H1 (cell line): ENCODE results near the gene CAMKMT. TPM values are rescaled to one million over a fixed set of nuclear protein-coding genes. Genes with fewer than 3 reads are reported as not detected.

Source experiments
- CTCF ChIA-PET: fragments of 300-600 bp; sonication (Branson Sonifier 250); formaldehyde crosslinking; loops from one replicate; lab custom pipeline; 2021; ENCODE audit not compliant: partially characterized antibody; lab: Charles Lee
- POLR2A ChIA-PET: fragments of 300-600 bp; sonication (Branson Sonifier 250); formaldehyde crosslinking; loops from one replicate; lab custom pipeline; 2021; ENCODE audit warnings: inconsistent platforms; ENCODE audit not compliant: partially characterized antibody; lab: Charles Lee
- DNase-seq, 2 experiments: peaks; one replicate each; pipeline versions ENCODE4 v3.0.0 to v3.0.0-alpha.2; 2010 to 2022; ENCODE audit warnings: low spot score in 2 of 2, low read depth in 1 of 2, mixed read lengths in 1 of 2
- FAIRE-seq: peaks from 2 replicates; lab custom pipeline; 2011; peaks lifted over from hg19 to GRCh38; lab: Jason Lieb, UNC
- H2AFZ ChIP-seq: 2 replicates; pipeline ENCODE4 v1.8.1; 2012; ENCODE audit warnings: low read length, inconsistent platforms
- H2AK5ac ChIP-seq: 2 replicates; pipeline ENCODE4 v1.6.1; 2013; ENCODE audit warnings: low read depth, low read length
- H2BK120ac ChIP-seq: replicated peaks from 2 replicates; pipeline ENCODE3; 2013; ENCODE audit warnings: low read depth, low read length, inconsistent platforms
- H2BK12ac ChIP-seq: 2 replicates; pipeline ENCODE4 v1.6.1; 2013; ENCODE audit warnings: low read depth, low read length
- H2BK15ac ChIP-seq: 2 replicates; pipeline ENCODE4 v1.6.1; 2013; ENCODE audit warnings: low read length
- H2BK20ac ChIP-seq: 2 replicates; pipeline ENCODE4 v1.6.1; 2013; ENCODE audit warnings: low read length
- H2BK5ac ChIP-seq: 2 replicates; pipeline ENCODE4 v1.6.1; 2013; ENCODE audit warnings: low read depth, low read length
- H3K14ac ChIP-seq: 2 replicates; pipeline ENCODE4 v1.6.1; 2013; ENCODE audit warnings: inconsistent platforms; ENCODE audit not compliant: insufficient read length
- H3K18ac ChIP-seq: 2 replicates; pipeline ENCODE4 v1.6.1; 2013; ENCODE audit warnings: low read length; ENCODE audit errors: extremely low read depth
- H3K23ac ChIP-seq: 2 replicates; pipeline ENCODE4 v1.6.1; 2013; ENCODE audit warnings: inconsistent platforms; ENCODE audit not compliant: insufficient read length
- H3K23me2 ChIP-seq: 2 replicates; pipeline ENCODE4 v1.6.1; 2013; ENCODE audit warnings: low read depth, low read length
- H3K27ac ChIP-seq: 2 replicates; pipeline ENCODE4 v1.6.1; 2011; ENCODE audit warnings: low read depth, low read length, inconsistent platforms
- H3K27me3 ChIP-seq, 4 experiments: replicated peaks in 1 of 4; 1 replicate in 1 of 4; 2 replicates in 3 of 4; pipeline versions ENCODE4 v1.6.1 to v1.8.1; 2011 to 2013; ENCODE audit warnings: low read length in 3 of 4, mild to moderate bottlenecking in 3 of 4, inconsistent platforms in 2 of 4, mixed read lengths in 2 of 4, moderate library complexity in 1 of 4; ENCODE audit not compliant: control insufficient read depth in 3 of 4, insufficient read depth in 3 of 4; ENCODE audit errors: extremely low read depth in 1 of 4
- H3K36me3 ChIP-seq, 4 experiments: 2 replicates each; pipeline versions ENCODE4 v1.6.1 to v1.8.1; 2011 to 2013; ENCODE audit warnings: mild to moderate bottlenecking in 4 of 4, low read length in 3 of 4, moderate library complexity in 2 of 4, control low read depth in 1 of 4, inconsistent platforms in 1 of 4; ENCODE audit not compliant: insufficient read depth in 4 of 4, control insufficient read depth in 2 of 4
- H3K4ac ChIP-seq: replicated peaks from 2 replicates; pipeline ENCODE3; 2013; ENCODE audit warnings: low read length, low read depth, mixed read lengths, inconsistent platforms; ENCODE audit not compliant: insufficient read length
- H3K4me1 ChIP-seq, 4 experiments: replicated peaks in 1 of 4; 1 replicate in 1 of 4; 2 replicates in 3 of 4; pipeline versions ENCODE4 v1.6.1 to v1.8.1; 2011 to 2013; ENCODE audit warnings: low read length in 3 of 4, inconsistent platforms in 2 of 4, mixed read lengths in 1 of 4; ENCODE audit not compliant: insufficient read depth in 4 of 4, control insufficient read depth in 3 of 4
- H3K4me2 ChIP-seq, 2 experiments: 2 replicates each; pipeline versions ENCODE4 v1.6.1 to v1.8.1; 2011 to 2013; ENCODE audit warnings: low read depth in 2 of 2, low read length in 2 of 2, control low read depth in 1 of 2, inconsistent platforms in 1 of 2, mild to moderate bottlenecking in 1 of 2; ENCODE audit not compliant: insufficient read depth in 1 of 2
- H3K4me3 ChIP-seq, 4 experiments: fragments of 200-600, 300-600 bp in 1 of 4; sonication (generic), shearing (Covaris generic), sonication (Bioruptor Twin) in 1 of 4; 2 replicates each; pipeline versions ENCODE4 v1.5.1 to v1.8.1; 2011 to 2016; ENCODE audit warnings: low read length in 4 of 4, low read depth in 3 of 4, control low read depth in 2 of 4, inconsistent platforms in 2 of 4, mild to moderate bottlenecking in 2 of 4, mixed read lengths in 1 of 4, moderate library complexity in 1 of 4; ENCODE audit not compliant: insufficient read depth in 2 of 4; ENCODE audit errors: extremely low read depth in 1 of 4
- H3K56ac ChIP-seq: replicated peaks from 2 replicates; pipeline ENCODE3; 2013; ENCODE audit warnings: low read depth, mild to moderate bottlenecking, mixed read lengths, low read length, inconsistent platforms; ENCODE audit not compliant: insufficient read length
- H3K79me1 ChIP-seq: 2 replicates; pipeline ENCODE4 v1.6.1; 2013; ENCODE audit warnings: low read depth, low read length, control low read depth
- H3K79me2 ChIP-seq, 2 experiments: 2 replicates each; pipeline versions ENCODE4 v1.6.1 to v1.8.1; 2012 to 2013; ENCODE audit warnings: low read length in 2 of 2, mild to moderate bottlenecking in 2 of 2, inconsistent platforms in 1 of 2; ENCODE audit not compliant: insufficient read depth in 2 of 2, control insufficient read depth in 1 of 2
- H3K9ac ChIP-seq, 4 experiments: replicated peaks in 1 of 4; 1 replicate in 1 of 4; 2 replicates in 3 of 4; pipeline versions ENCODE4 v1.6.1 to v1.8.1; 2011 to 2013; ENCODE audit warnings: low read depth in 3 of 4, low read length in 3 of 4, control low read depth in 2 of 4, mild to moderate bottlenecking in 2 of 4, moderate library complexity in 2 of 4, inconsistent platforms in 1 of 4; ENCODE audit errors: extremely low read depth in 1 of 4
- H3K9me3 ChIP-seq, 2 experiments: 2 replicates each; pipeline versions ENCODE4 v1.6.1 to v1.8.1; 2012 to 2013; ENCODE audit warnings: mild to moderate bottlenecking in 2 of 2, moderate library complexity in 2 of 2, control low read depth in 1 of 2, inconsistent platforms in 1 of 2, low read depth in 1 of 2, low read length in 1 of 2, mixed read lengths in 1 of 2; ENCODE audit not compliant: insufficient read depth in 2 of 2
- H4K20me1 ChIP-seq, 2 experiments: replicated peaks in 1 of 2; 2 replicates each; pipeline versions ENCODE3 to v1.8.1; 2011 to 2013; ENCODE audit warnings: inconsistent platforms in 2 of 2, low read length in 2 of 2, mild to moderate bottlenecking in 1 of 2; ENCODE audit not compliant: insufficient read depth in 2 of 2, control insufficient read depth in 1 of 2
- H4K5ac ChIP-seq: 2 replicates; pipeline ENCODE4 v1.6.1; 2013; ENCODE audit warnings: low read length, low read depth, mixed read lengths, inconsistent platforms; ENCODE audit not compliant: insufficient read length
- H4K8ac ChIP-seq: 2 replicates; pipeline ENCODE4 v1.8.0; 2013; ENCODE audit warnings: mild to moderate bottlenecking, moderate library complexity, low read length, inconsistent platforms; ENCODE audit not compliant: insufficient read depth; ENCODE audit errors: extremely low read depth
- H4K91ac ChIP-seq: replicated peaks from 2 replicates; pipeline ENCODE3; 2013; ENCODE audit warnings: low read length, mixed read lengths, inconsistent platforms; ENCODE audit not compliant: insufficient read length
- E2F6 ChIP-seq: IDR thresholded peaks from 2 replicates; pipeline ENCODE4 v1.6.1; 2012; ENCODE audit warnings: inconsistent platforms
- NRF1 ChIP-seq: IDR thresholded peaks from 2 replicates; pipeline ENCODE4 v1.6.1; 2011; ENCODE audit warnings: mild to moderate bottlenecking, low read depth, low read length, improper control_type of control experiment
- SP1 ChIP-seq: IDR thresholded peaks from 2 replicates; pipeline ENCODE4 v1.6.1; 2011; ENCODE audit warnings: low read depth, low read length
- TEAD4 ChIP-seq: IDR thresholded peaks from 2 replicates; pipeline ENCODE4 v1.6.1; 2012; ENCODE audit warnings: low read depth, low read length, inconsistent platforms, mixed read lengths
- WGBS, 2 experiments: shearing (Covaris generic) in 1 of 2; methylation state at CpG; one replicate each; pipeline versions ENCODE4 v1.1.6 to v1.1.7; 2013 to 2015; ENCODE audit warnings: low lambda C conversion rate in 2 of 2, mixed read lengths in 2 of 2, inconsistent platforms in 1 of 2, low coverage in 1 of 2, missing lambda C conversion rate in 1 of 2; ENCODE audit not compliant: insufficient replicate concordance in 2 of 2, insufficient coverage in 1 of 2, insufficient read length in 1 of 2; ENCODE audit errors: extremely low coverage in 1 of 2, missing lambda C conversion rate in 1 of 2; 5-methylcytosine and 5-hydroxymethylcytosine counted together
- polyA plus RNA-seq, 7 experiments: library from polyadenylated mRNA; depleted of rRNA in 3 of 7; stranded (reverse) in 5 of 7; unstranded in 2 of 7; fragments of >200 nt in 5 of 7; fragments of 200-250 nt in 2 of 7; gene quantifications; 1 replicate in 5 of 7; 2 replicates in 1 of 7; 4 replicates in 1 of 7; pipeline versions ENCODE4 v1.2.1 to v1.2.3, GENCODE V29; 2011 to 2013; ENCODE audit warnings: missing spikeins in 2 of 7, mixed read lengths in 2 of 7
- total RNA-seq: library from RNA; stranded (reverse); fragmentation: NEBNext Ultra II Directional; extraction: Animal tissue kit (Norgen Biotek cat#: 25700); gene quantifications from 2 replicates; pipeline ENCODE4 v1.2.1, GENCODE V29; 2021

CAMKMT gene
- total and polyA plus RNA-seq, 2 of the 8 experiments (the other 6 are each of a cell fraction or from before 2014, with no cell fraction given), result 14.7 to 22.4 TPM

GRCh38 chr2:44510246-44510645 lies 148.5 kb downstream of the CAMKMT start:
- H2BK12ac ChIP-seq, result no peak overlapping the region
- H3K14ac ChIP-seq, result no peak overlapping the region
- 92 to 100% methylated on average over 1 to 2 of the region's 2 CpGs for WGBS, 2 experiments
- H3K4me1 ChIP-seq, result peaks cover 0 to 17% (median 2%) of the 10 kb centered on the region in 4 experiments; a peak in 2 of 7 replicates
- no peak overlapping the region for H2BK120ac ChIP-seq
- TF ChIP-seq NRF1, result no peak
- no peak for TF ChIP-seq E2F6
- TF ChIP-seq TEAD4, result no peak
- TF ChIP-seq SP1, result no peak
- no peak overlapping the region for H4K91ac ChIP-seq
- H3K4me2 ChIP-seq, result no peak overlapping the region
- DNase-seq (no peak), FAIRE-seq (no peak)
- ChIA-PET POLR2A (no interaction called here), CTCF (interaction anchor here (2.5 kb wide), 1 partner anchor 30 kb away, joined by 7 read pairs; no protein-coding TSS in a partner anchor)
- no peak overlapping the region for H3K23ac ChIP-seq
- H3K27ac ChIP-seq, result no peak overlapping the region
- H3K4ac ChIP-seq, result no peak overlapping the region
- H3K4me3 ChIP-seq, result no peak overlapping the region
- H4K8ac ChIP-seq, result no peak overlapping the region
- no peak overlapping the region for H2BK5ac ChIP-seq
- no peaks in the 10 kb centered on the region; a peak in 1 of 8 replicates for H3K36me3 ChIP-seq
- no peak overlapping the region for H2BK20ac ChIP-seq
- no peaks in the 10 kb centered on the region for H3K79me2 ChIP-seq
- H3K9ac ChIP-seq, result no peak overlapping the region
- no peaks in the 10 kb centered on the region for H3K79me1 ChIP-seq
- H3K56ac ChIP-seq, result no peak overlapping the region
- no peak overlapping the region for H2AK5ac ChIP-seq
- H3K23me2 ChIP-seq, result no peaks in the 10 kb centered on the region
- no peak overlapping the region for H2BK15ac ChIP-seq
- H3K9me3 ChIP-seq, result no peaks in the 10 kb centered on the region
- H4K5ac ChIP-seq, result no peak overlapping the region
- H3K27me3 ChIP-seq, result no peaks in the 10 kb centered on the region
- no peak overlapping the region for H3K18ac ChIP-seq
- H2AFZ ChIP-seq, result no peak overlapping the region
- H4K20me1 ChIP-seq, result no peaks in the 10 kb centered on the region
